Measurements from ENCODE around the gene MEI4.

DNA sequence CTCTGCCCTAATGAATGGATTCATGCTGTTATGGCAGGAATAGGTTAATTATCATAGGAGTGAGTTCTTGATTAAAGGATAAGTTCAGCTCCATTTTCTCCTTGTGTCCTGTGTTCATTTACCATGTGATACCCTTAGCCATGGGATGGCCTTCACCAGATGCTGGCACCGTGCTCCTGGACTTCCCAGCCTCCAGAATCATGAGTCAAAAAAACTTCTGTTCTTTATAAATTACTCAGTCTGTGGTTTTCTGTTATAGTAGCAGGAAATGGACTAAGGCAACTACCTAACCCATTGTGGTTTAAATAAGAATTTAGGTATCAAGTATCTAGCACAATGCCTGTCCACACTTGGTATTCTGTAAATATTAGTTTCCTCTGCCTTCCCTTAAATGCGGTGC, 223.5 kb downstream of the MEI4 start:
- TF ChIP-seq, protein P1, sequence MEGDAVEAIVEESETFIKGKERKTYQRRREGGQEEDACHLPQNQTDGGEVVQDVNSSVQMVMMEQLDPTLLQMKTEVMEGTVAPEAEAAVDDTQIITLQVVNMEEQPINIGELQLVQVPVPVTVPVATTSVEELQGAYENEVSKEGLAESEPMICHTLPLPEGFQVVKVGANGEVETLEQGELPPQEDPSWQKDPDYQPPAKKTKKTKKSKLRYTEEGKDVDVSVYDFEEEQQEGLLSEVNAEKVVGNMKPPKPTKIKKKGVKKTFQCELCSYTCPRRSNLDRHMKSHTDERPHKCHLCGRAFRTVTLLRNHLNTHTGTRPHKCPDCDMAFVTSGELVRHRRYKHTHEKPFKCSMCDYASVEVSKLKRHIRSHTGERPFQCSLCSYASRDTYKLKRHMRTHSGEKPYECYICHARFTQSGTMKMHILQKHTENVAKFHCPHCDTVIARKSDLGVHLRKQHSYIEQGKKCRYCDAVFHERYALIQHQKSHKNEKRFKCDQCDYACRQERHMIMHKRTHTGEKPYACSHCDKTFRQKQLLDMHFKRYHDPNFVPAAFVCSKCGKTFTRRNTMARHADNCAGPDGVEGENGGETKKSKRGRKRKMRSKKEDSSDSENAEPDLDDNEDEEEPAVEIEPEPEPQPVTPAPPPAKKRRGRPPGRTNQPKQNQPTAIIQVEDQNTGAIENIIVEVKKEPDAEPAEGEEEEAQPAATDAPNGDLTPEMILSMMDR (IDR thresholded peaks at IDR 0.05) = no peak
- no peak for TF ChIP-seq POLR2A (IDR thresholded peaks at IDR 0.05)

All from heart left ventricle (tissue), 13 donors.